GM12878 (cell line): ENCODE results near the gene GATAD2B. TPM values are rescaled to one million over a fixed set of nuclear protein-coding genes. Genes with fewer than 3 reads are reported as not detected.

Experiments
- BACH1 ChIP-seq: fragments of 450-650 bp; IDR thresholded peaks from 2 replicates; pipeline ENCODE4 v1.6.1; 2017; ENCODE audit warnings: mild to moderate bottlenecking, borderline replicate concordance
- CTCF ChIP-seq, 3 experiments: IDR thresholded peaks in 2 of 3; conservative IDR thresholded peaks in 1 of 3; 2 replicates each; pipeline ENCODE4 v1.5.1; 2011; ENCODE audit warnings: low read depth in 3 of 3, low read length in 3 of 3, mild to moderate bottlenecking in 3 of 3, control low read depth in 2 of 3, moderate library complexity in 2 of 3, inconsistent platforms in 1 of 3, mixed read lengths in 1 of 3; ENCODE audit not compliant: control insufficient read depth in 2 of 3, insufficient read depth in 1 of 3; ENCODE audit errors: extremely low read depth in 1 of 3
- GATAD2B ChIP-seq: fragments of 450-650 bp; conservative IDR thresholded peaks from 2 replicates; pipeline ENCODE4 v1.6.1; 2017; ENCODE audit warnings: low read depth, mild to moderate bottlenecking, moderate library complexity
- LARP7 ChIP-seq: fragments of 450-650 bp; IDR thresholded peaks from 2 replicates; pipeline ENCODE4 v1.6.1; 2017; ENCODE audit warnings: mild to moderate bottlenecking
- MTA3 ChIP-seq: IDR thresholded peaks from 2 replicates; pipeline ENCODE4 v1.6.1; 2012; ENCODE audit warnings: low read length, inconsistent platforms, borderline replicate concordance
- NFYA ChIP-seq: IDR thresholded peaks from 2 replicates; pipeline ENCODE4 v1.6.1; 2011; ENCODE audit warnings: low read depth, mild to moderate bottlenecking, low read length, improper control_type of control experiment, borderline replicate concordance
- NR2C2 ChIP-seq: IDR thresholded peaks from 2 replicates; pipeline ENCODE4 v1.6.1; 2011; ENCODE audit warnings: borderline replicate concordance, low read depth; ENCODE audit not compliant: control insufficient read depth, insufficient read length
- POLR2A ChIP-seq: IDR thresholded peaks from 2 replicates; pipeline ENCODE4 v1.6.1; 2011; ENCODE audit warnings: low read depth, mild to moderate bottlenecking, low read length
- SMAD1 ChIP-seq: fragments of 450-650 bp; IDR thresholded peaks from 2 replicates; pipeline ENCODE4 v1.6.1; 2018; ENCODE audit warnings: mild to moderate bottlenecking, low read depth; ENCODE audit not compliant: partially characterized antibody
- SUPT20H ChIP-seq: IDR thresholded peaks from 2 replicates; pipeline ENCODE4 v1.6.1; 2011; ENCODE audit warnings: low read depth, mild to moderate bottlenecking, low read length, moderate library complexity, borderline replicate concordance; ENCODE audit not compliant: control insufficient read depth
- SUZ12 ChIP-seq: fragments of 200-600 bp; sonication (generic); IDR thresholded peaks from one replicate; pipeline ENCODE4 v1.6.1; 2018; ENCODE audit warnings: antibody characterized with exemption, mild to moderate bottlenecking; ENCODE audit not compliant: unreplicated experiment
- TCF12 ChIP-seq: IDR thresholded peaks from 2 replicates; pipeline ENCODE4 v1.6.1; 2011; ENCODE audit warnings: low read depth, mild to moderate bottlenecking, low read length
- WRNIP1 ChIP-seq: IDR thresholded peaks from 2 replicates; pipeline ENCODE4 v1.6.1; 2011; ENCODE audit warnings: low read depth, low read length, improper control_type of control experiment, borderline replicate concordance
- YBX1 ChIP-seq: fragments of 450-650 bp; IDR thresholded peaks from 2 replicates; pipeline ENCODE4 v1.6.1; 2016; ENCODE audit warnings: antibody characterized with exemption
- ZBTB33 ChIP-seq: fragments of 450-650 bp; IDR thresholded peaks from 2 replicates; pipeline ENCODE4 v1.6.1; 2017; ENCODE audit warnings: mild to moderate bottlenecking
- ZNF592 ChIP-seq: fragments of 450-650 bp; IDR thresholded peaks from 2 replicates; pipeline ENCODE4 v1.6.1; 2017; ENCODE audit warnings: mild to moderate bottlenecking, moderate library complexity
- polyA plus RNA-seq, 11 experiments: library from polyadenylated mRNA; depleted of rRNA in 4 of 11; unstranded in 6 of 11; stranded (reverse) in 5 of 11; fragments of >200 nt; fragmentation: Nextera tagmentation in 4 of 11; fragmentation: Illumina TruSeq in 1 of 11; extraction: Ambion mirVana in 4 of 11; extraction: Trizol in 1 of 11; gene quantifications; 1 replicate in 1 of 11; 2 replicates in 10 of 11; pipeline versions ENCODE4 v1.2.1 to v1.2.3, GENCODE V29; 2011 to 2016; ENCODE audit warnings: inconsistent platforms in 2 of 11, missing spikeins in 2 of 11, low read depth in 1 of 11
- total RNA-seq, 4 experiments: library from RNA; depleted of rRNA in 3 of 4; stranded (reverse); fragments of >200 nt in 3 of 4; fragmentation: Illumina TruSeq in 1 of 4; extraction: Trizol in 1 of 4; gene quantifications; 2 replicates each; pipeline versions ENCODE4 v1.2.1 to v1.2.3, GENCODE V29; 2013 to 2021
- TF ChIP-seq, protein P1 (sequence below): fragments of 450-650 bp; IDR thresholded peaks from 2 replicates; pipeline ENCODE4 v1.6.1; 2014; ENCODE audit warnings: mild to moderate bottlenecking
- TF ChIP-seq, protein P2 (sequence below): fragments of 450-650 bp; IDR thresholded peaks from 2 replicates; pipeline ENCODE4 v1.6.1; 2017; ENCODE audit warnings: low read depth, mild to moderate bottlenecking, moderate library complexity

The GATAD2B gene
- total and polyA plus RNA-seq, 10 of the 15 experiments (the other 5 are each of a cell fraction or from before 2014, with no cell fraction given): 2.4 to 63.1 (median 8.7) TPM

DNA sequence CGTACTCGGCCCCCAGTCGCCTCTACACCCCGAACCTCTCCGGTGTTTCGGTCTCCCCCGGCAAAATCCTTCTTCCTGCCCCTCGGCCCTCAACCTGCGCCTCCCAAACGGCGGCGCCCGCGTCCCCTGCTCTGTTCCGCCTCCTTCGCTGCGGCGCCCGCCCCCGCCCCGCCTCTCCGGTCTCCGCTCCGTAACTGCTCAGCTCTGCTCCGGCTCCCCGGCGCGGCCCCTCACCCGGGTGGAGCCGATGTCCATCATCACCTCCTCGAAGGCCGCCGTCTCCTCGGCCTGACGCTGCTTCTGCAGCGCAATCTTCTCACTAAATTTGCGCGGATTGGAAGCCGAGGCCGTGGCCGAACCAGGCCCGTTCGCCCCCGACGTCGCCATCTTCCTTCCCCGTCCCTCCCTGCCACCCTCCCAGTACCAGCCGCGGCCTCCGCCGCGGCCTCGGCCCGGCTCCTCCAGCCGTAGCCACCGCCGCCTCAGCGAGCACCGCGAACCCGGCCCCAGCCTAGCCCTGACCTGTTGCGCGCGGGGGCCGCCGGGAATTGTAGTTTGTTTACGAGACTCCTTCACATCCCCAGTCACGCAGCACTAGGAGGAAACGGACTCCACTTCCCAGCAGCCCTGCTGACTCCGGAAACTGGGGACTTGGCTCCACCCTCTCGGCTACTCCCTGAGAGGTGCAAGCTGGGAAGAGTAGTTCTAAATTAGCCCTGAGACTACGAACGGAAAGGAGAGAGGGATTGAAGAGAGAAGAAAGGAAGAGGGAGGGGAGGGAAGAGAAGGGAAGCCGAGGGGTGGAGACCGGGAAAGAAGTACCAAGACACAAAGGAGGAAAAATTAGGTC lies 35.6 kb upstream of the GATAD2B start, which contains the start of gene CRTC2 (continued):
- TF ChIP-seq ZNF592 (no peak), SUPT20H (no peak), WRNIP1 (no peak), LARP7 (no peak; the same call in none of the 2 replicates), SMAD1 (no peak), NR2C2 (no peak), CTCF (IDR thresholded peaks at IDR 0.05 in 2 of 3, conservative IDR thresholded peaks at IDR 0.05 in 1 of 3; ENCODE audit: control insufficient read depth in 2 of 3, extremely low read depth in 1 of 3, insufficient read depth in 1 of 3, low read depth in 3 of 3, low read length in 3 of 3) (0 out of 6 replicates have a peak, but pooled peaks of 1 of the 3 experiments have one; percentile 4), MTA3 (no peak), POLR2A (peak; percentile 76), TCF12 (no peak), YBX1 (no peak), NFYA (no peak), SUZ12 (peak; percentile 92), BACH1 (no peak; the same call in 1 of the 2 replicates), ZBTB33 (no peak; the same call in 1 of the 2 replicates), GATAD2B (peak; percentile 43)
- TF ChIP-seq, protein P1, sequence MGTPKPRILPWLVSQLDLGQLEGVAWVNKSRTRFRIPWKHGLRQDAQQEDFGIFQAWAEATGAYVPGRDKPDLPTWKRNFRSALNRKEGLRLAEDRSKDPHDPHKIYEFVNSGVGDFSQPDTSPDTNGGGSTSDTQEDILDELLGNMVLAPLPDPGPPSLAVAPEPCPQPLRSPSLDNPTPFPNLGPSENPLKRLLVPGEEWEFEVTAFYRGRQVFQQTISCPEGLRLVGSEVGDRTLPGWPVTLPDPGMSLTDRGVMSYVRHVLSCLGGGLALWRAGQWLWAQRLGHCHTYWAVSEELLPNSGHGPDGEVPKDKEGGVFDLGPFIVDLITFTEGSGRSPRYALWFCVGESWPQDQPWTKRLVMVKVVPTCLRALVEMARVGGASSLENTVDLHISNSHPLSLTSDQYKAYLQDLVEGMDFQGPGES: no peak
- TF ChIP-seq, protein P2, sequence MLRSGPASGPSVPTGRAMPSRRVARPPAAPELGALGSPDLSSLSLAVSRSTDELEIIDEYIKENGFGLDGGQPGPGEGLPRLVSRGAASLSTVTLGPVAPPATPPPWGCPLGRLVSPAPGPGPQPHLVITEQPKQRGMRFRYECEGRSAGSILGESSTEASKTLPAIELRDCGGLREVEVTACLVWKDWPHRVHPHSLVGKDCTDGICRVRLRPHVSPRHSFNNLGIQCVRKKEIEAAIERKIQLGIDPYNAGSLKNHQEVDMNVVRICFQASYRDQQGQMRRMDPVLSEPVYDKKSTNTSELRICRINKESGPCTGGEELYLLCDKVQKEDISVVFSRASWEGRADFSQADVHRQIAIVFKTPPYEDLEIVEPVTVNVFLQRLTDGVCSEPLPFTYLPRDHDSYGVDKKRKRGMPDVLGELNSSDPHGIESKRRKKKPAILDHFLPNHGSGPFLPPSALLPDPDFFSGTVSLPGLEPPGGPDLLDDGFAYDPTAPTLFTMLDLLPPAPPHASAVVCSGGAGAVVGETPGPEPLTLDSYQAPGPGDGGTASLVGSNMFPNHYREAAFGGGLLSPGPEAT: no peak; the same call in 1 of the 2 replicates
